OCI-LY3 (cell line): ENCODE results near the gene SUCNR1.
A peak's percentile ranks its signal among the peaks of the same experiment; 100 is the strongest.

ENCODE experiments used
- H2AFZ ChIP-seq: fragments of 200-600, 300-600 bp; shearing (Covaris generic); 2 replicates; pipeline ENCODE4 v1.6.0; 2014; ENCODE audit warnings: antibody characterized with exemption, low read depth, low read length
- H3K27ac ChIP-seq: fragments of 200-600, 300-600 bp; sonication (generic); 2 replicates; pipeline ENCODE4 v1.5.1; 2014; ENCODE audit warnings: mild to moderate bottlenecking, low read length, moderate library complexity, mixed read lengths
- H3K27me3 ChIP-seq: fragments of 200-600, 300-600 bp; sonication (generic); 2 replicates; pipeline ENCODE4 v1.6.1; 2014; ENCODE audit warnings: low read depth, low read length, mixed read lengths
- H3K36me3 ChIP-seq: fragments of 200-600, 300-600 bp; sonication (generic); replicated peaks from 2 replicates; pipeline ENCODE3; 2014; ENCODE audit warnings: low read depth, low read length, mixed read lengths
- H3K4me1 ChIP-seq: fragments of 300-600, 200-600 bp; sonication (generic); 2 replicates; pipeline ENCODE4 v1.6.1; 2014; ENCODE audit warnings: low read length, mixed read lengths
- H3K4me2 ChIP-seq: fragments of 200-600, 300-600 bp; sonication (generic); 2 replicates; pipeline ENCODE4 v1.6.1; 2014; ENCODE audit warnings: low read length, mixed read lengths
- H3K4me3 ChIP-seq: fragments of 300-600, 200-600 bp; sonication (generic); 2 replicates; pipeline ENCODE4 v1.5.1; 2014; ENCODE audit warnings: antibody characterized with exemption, mild to moderate bottlenecking, low read length, moderate library complexity
- H3K79me2 ChIP-seq: fragments of 300-600, 200-600 bp; shearing (Covaris generic); 2 replicates; pipeline ENCODE4 v1.6.1; 2014; ENCODE audit warnings: mild to moderate bottlenecking, low read length, mixed read lengths
- H3K9ac ChIP-seq: fragments of 300-600, 200-600 bp; shearing (Covaris generic); 2 replicates; pipeline ENCODE4 v1.6.0; 2014; ENCODE audit warnings: mild to moderate bottlenecking, low read length, moderate library complexity
- H3K9me3 ChIP-seq: fragments of 200-600, 300-600 bp; shearing (Covaris generic); 2 replicates; pipeline ENCODE4 v1.6.1; 2014; ENCODE audit warnings: low read length, mixed read lengths; ENCODE audit not compliant: insufficient read depth
- H4K20me1 ChIP-seq: fragments of 200-600, 300-600 bp; sonication (generic); 2 replicates; pipeline ENCODE4 v1.6.1; 2016; ENCODE audit warnings: low read length, mixed read lengths; ENCODE audit not compliant: insufficient read depth
- CTCF ChIP-seq: fragments of 200-600, 300-600 bp; sonication (generic); IDR thresholded peaks from 2 replicates; pipeline ENCODE4 v1.5.1; 2014; ENCODE audit warnings: antibody characterized with exemption, low read length, low read depth
- EZH2phosphoT487 ChIP-seq: fragments of 200-600 bp; shearing (Covaris generic); IDR thresholded peaks from 2 replicates; pipeline ENCODE4 v1.6.1; 2018; ENCODE audit warnings: antibody characterized with exemption, mixed run types, low read depth

The SUCNR1 gene

GRCh38 chr3:151903501-151903991 lies 30.1 kb downstream of the SUCNR1 start:
- H3K27ac ChIP-seq: no peak overlapping the region
- peaks cover 9% of the 10 kb centered on the region for H3K4me1 ChIP-seq
- no peaks in the 10 kb centered on the region for H3K9me3 ChIP-seq
- no peaks in the 10 kb centered on the region for H3K79me2 ChIP-seq
- no peaks in the 10 kb centered on the region for H3K27me3 ChIP-seq
- H3K4me3 ChIP-seq: no peak overlapping the region
- H2AFZ ChIP-seq: no peak overlapping the region
- H4K20me1 ChIP-seq: no peaks in the 10 kb centered on the region
- H3K9ac ChIP-seq: no peak overlapping the region
- H3K36me3 ChIP-seq: no peaks in the 10 kb centered on the region
- TF ChIP-seq EZH2phosphoT487 (no peak), CTCF (no peak)
- no peak overlapping the region for H3K4me2 ChIP-seq

DNA sequence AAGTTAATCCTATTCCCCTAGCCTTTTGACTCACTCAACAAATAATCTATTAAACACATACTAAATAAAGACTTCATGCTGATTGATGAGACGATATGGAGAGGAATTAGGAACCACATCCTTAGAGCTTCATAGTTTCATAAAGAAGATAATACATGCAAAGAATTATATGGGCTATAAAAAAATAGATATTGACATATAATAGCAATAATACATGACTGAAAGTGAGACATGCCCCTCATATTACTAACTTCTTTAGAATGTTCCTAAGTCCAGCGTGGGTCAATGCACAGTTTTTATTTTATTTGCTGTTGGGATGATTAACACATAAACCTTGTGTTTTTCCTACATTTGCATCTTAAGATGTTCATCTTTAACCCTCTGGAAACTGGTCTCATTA lies 32.2 kb downstream of the SUCNR1 start:
- H3K79me2 ChIP-seq: no peaks in the 10 kb centered on the region
- no peak overlapping the region for H3K4me2 ChIP-seq

DNA sequence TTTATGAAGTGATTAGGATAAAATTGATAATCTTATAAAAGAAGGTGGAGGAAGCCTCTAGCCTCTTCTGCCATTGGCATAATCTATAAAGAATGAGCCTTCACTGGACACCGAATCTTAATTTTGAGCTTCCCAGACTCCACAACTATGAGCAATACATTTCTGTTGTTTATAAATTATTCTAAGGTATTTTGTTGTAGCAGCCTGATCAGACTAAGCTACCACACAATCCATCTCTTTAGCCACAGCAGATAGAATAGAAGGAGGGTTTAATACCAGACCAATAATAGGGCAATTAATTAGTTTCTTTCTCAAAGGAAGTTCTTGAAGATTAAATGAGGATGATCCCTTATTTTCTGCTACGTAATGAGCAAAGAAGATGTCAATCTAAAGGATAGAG lies 33.3 kb downstream of the SUCNR1 start:
- no peak overlapping the region for H3K9ac ChIP-seq
- no peaks in the 10 kb centered on the region for H3K79me2 ChIP-seq
- H4K20me1 ChIP-seq: no peaks in the 10 kb centered on the region
- H3K4me3 ChIP-seq: no peak overlapping the region
- H3K4me1 ChIP-seq: peaks cover 9% of the 10 kb centered on the region
- peak overlapping the region; percentile 83 for H2AFZ ChIP-seq
- H3K27ac ChIP-seq: no peak overlapping the region
- H3K27me3 ChIP-seq: no peaks in the 10 kb centered on the region
- H3K9me3 ChIP-seq: no peaks in the 10 kb centered on the region
- TF ChIP-seq CTCF: no peak
- no peak for TF ChIP-seq EZH2phosphoT487
- no peaks in the 10 kb centered on the region for H3K36me3 ChIP-seq
- H3K4me2 ChIP-seq: peak overlapping the region; percentile 23; the same call in 1 of the 2 replicates

More for the DNA sequence above, 32.2 kb downstream of the SUCNR1 start:
- no peaks in the 10 kb centered on the region for H4K20me1 ChIP-seq
- H3K9ac ChIP-seq: no peak overlapping the region
- no peak overlapping the region for H3K4me3 ChIP-seq
- H3K27me3 ChIP-seq: no peaks in the 10 kb centered on the region
- H3K27ac ChIP-seq: no peak overlapping the region
- H3K9me3 ChIP-seq: no peaks in the 10 kb centered on the region
- no peaks in the 10 kb centered on the region for H3K36me3 ChIP-seq
- H2AFZ ChIP-seq: no peak overlapping the region
- peaks cover 9% of the 10 kb centered on the region for H3K4me1 ChIP-seq
- TF ChIP-seq CTCF: no peak
- TF ChIP-seq EZH2phosphoT487: no peak

DNA sequence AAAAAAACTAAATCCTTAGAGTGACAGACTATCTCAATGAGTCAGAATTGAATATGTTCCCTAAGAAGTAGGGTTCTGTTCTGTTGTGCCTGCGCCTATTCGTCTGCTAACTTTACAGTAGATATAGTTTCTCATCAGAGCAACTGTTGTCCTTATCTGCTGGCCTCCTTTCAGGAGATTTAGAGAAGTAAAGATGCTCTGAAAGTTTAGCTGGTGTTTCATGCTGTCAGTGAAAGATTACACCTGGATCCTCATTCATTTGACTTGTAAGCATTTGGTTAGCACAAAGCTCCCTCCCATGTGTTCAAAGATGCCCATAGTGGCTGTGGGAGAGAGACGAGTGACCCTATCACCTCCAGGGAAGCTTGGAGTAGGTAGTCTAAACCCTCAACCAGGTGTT lies 35.0 kb downstream of the SUCNR1 start:
- TF ChIP-seq CTCF (no peak), EZH2phosphoT487 (no peak)
- no peaks in the 10 kb centered on the region for H3K9me3 ChIP-seq
- H4K20me1 ChIP-seq: no peaks in the 10 kb centered on the region
- H3K9ac ChIP-seq: no peak overlapping the region
- no peak overlapping the region for H3K4me2 ChIP-seq
- H2AFZ ChIP-seq: no peak overlapping the region
- no peaks in the 10 kb centered on the region for H3K36me3 ChIP-seq
- no peaks in the 10 kb centered on the region for H3K79me2 ChIP-seq
- no peak overlapping the region for H3K27ac ChIP-seq
- H3K4me1 ChIP-seq: peaks cover 9% of the 10 kb centered on the region
- H3K4me3 ChIP-seq: no peak overlapping the region
- no peaks in the 10 kb centered on the region for H3K27me3 ChIP-seq
